Esophagus squamous epithelium (tissue), 4 donors: Measurements from ENCODE around the gene CCR2.

Experiments
- POLR2A ChIP-seq, 4 donors: fragments of 450-650 bp; IDR thresholded peaks; one replicate each; pipeline ENCODE4 v1.6.1; 2017; ENCODE audit warnings: antibody characterized with exemption in 4 of 4, mild to moderate bottlenecking in 4 of 4, moderate library complexity in 3 of 4
- TF ChIP-seq, protein P1 (sequence below), 6 experiments: fragments of 450-650 bp in 4 of 6; fragments of 200-600 bp in 2 of 6; sonication (generic) in 2 of 6; IDR thresholded peaks; one replicate each; pipeline ENCODE4 v1.5.1; 2016 to 2019; ENCODE audit warnings: antibody characterized with exemption in 6 of 6, mild to moderate bottlenecking in 4 of 6, moderate library complexity in 4 of 6

DNA sequence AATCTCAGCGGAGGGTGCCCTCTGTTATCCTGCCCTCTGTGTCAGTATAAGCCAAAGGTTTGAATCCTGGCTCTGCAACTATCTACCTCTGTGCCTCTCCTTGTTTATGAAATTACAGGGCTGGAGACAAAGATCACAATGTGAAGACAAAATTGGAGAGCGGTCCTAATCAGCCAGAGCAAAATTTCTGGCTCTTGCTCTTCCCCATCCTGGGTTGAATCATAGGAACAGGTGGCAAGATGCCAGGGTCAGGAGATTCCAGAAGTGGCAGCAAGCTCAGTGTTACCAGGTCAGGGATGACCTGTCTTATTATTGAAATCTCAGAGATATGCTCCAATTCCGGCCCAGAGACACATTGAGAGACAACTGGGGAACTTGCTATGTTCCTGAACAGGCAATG is 2.3 kb upstream of the CCR2 start:
- no peak for TF ChIP-seq POLR2A (IDR thresholded peaks at IDR 0.05)
- TF ChIP-seq, protein P1, sequence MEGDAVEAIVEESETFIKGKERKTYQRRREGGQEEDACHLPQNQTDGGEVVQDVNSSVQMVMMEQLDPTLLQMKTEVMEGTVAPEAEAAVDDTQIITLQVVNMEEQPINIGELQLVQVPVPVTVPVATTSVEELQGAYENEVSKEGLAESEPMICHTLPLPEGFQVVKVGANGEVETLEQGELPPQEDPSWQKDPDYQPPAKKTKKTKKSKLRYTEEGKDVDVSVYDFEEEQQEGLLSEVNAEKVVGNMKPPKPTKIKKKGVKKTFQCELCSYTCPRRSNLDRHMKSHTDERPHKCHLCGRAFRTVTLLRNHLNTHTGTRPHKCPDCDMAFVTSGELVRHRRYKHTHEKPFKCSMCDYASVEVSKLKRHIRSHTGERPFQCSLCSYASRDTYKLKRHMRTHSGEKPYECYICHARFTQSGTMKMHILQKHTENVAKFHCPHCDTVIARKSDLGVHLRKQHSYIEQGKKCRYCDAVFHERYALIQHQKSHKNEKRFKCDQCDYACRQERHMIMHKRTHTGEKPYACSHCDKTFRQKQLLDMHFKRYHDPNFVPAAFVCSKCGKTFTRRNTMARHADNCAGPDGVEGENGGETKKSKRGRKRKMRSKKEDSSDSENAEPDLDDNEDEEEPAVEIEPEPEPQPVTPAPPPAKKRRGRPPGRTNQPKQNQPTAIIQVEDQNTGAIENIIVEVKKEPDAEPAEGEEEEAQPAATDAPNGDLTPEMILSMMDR (IDR thresholded peaks at IDR 0.05), result no peak
